Keratinocyte (primary cell): ENCODE results near the gene IL27RA. TPM values are rescaled to one million over a fixed set of nuclear protein-coding genes. Genes with fewer than 3 reads are reported as not detected.

ENCODE experiments used
- DNase-seq: peaks from one replicate; pipeline ENCODE4 v3.0.0-alpha.2; 2011; ENCODE audit warnings: low read depth, missing footprints, low spot score
- FAIRE-seq: peaks from 2 replicates; lab custom pipeline; 2011; peaks lifted over from hg19 to GRCh38; lab: Jason Lieb, UNC
- H2AFZ ChIP-seq: 2 replicates; pipeline ENCODE4 v1.6.0; 2012; ENCODE audit warnings: low read length, control low read depth, inconsistent platforms; ENCODE audit not compliant: control insufficient read depth
- H3K27ac ChIP-seq: 2 replicates; pipeline ENCODE4 v1.5.1; 2011; ENCODE audit warnings: low read length; ENCODE audit not compliant: control insufficient read depth, insufficient read depth
- H3K27me3 ChIP-seq: 3 replicates; pipeline ENCODE4 v1.6.0; 2011; ENCODE audit warnings: low read length; ENCODE audit not compliant: control insufficient read depth, insufficient read depth; ENCODE audit errors: extremely low read depth
- H3K36me3 ChIP-seq, 2 experiments: 2 replicates in 1 of 2; 3 replicates in 1 of 2; pipeline ENCODE4 v1.5.1; 2011; ENCODE audit warnings: low read length in 2 of 2, mild to moderate bottlenecking in 1 of 2; ENCODE audit not compliant: control insufficient read depth in 2 of 2, insufficient read depth in 2 of 2; ENCODE audit errors: extremely low read depth in 1 of 2
- H3K4me1 ChIP-seq: 3 replicates; pipeline ENCODE4 v1.5.1; 2011; ENCODE audit warnings: low read length; ENCODE audit not compliant: control insufficient read depth, insufficient read depth; ENCODE audit errors: extremely low read depth
- H3K4me2 ChIP-seq: 3 replicates; pipeline ENCODE4 v1.6.0; 2011; ENCODE audit warnings: low read depth, low read length; ENCODE audit not compliant: control insufficient read depth, insufficient read depth; ENCODE audit errors: extremely low read depth
- H3K4me3 ChIP-seq, 3 experiments: fragments of 200-600 bp in 1 of 3; sonication (generic) in 1 of 3; 2 replicates in 2 of 3; 3 replicates in 1 of 3; pipeline ENCODE4 v1.5.1; 2011 to 2016; ENCODE audit warnings: low read length in 3 of 3, mild to moderate bottlenecking in 3 of 3, control low read depth in 2 of 3, inconsistent platforms in 1 of 3, low read depth in 1 of 3, mixed read lengths in 1 of 3, mixed run types in 1 of 3, moderate library complexity in 1 of 3; ENCODE audit not compliant: control insufficient read depth in 2 of 3, insufficient read depth in 2 of 3; ENCODE audit errors: extremely low read depth in 1 of 3
- H3K79me2 ChIP-seq: 2 replicates; pipeline ENCODE4 v1.6.0; 2012; ENCODE audit warnings: low read length; ENCODE audit not compliant: control insufficient read depth, insufficient read depth
- H3K9ac ChIP-seq: 3 replicates; pipeline ENCODE4 v1.6.0; 2011; ENCODE audit warnings: low read length; ENCODE audit not compliant: control insufficient read depth, insufficient read depth; ENCODE audit errors: extremely low read depth
- H3K9me1 ChIP-seq: 3 replicates; pipeline ENCODE4 v1.6.0; 2011; ENCODE audit warnings: low read length; ENCODE audit not compliant: control insufficient read depth, insufficient read depth; ENCODE audit errors: extremely low read depth
- H3K9me3 ChIP-seq: 2 replicates; pipeline ENCODE4 v1.5.1; 2012; ENCODE audit warnings: low read depth, low read length; ENCODE audit not compliant: control insufficient read depth
- H4K20me1 ChIP-seq: 3 replicates; pipeline ENCODE4 v1.6.0; 2011; ENCODE audit warnings: low read length; ENCODE audit not compliant: control insufficient read depth, insufficient read depth; ENCODE audit errors: extremely low read depth
- CTCF ChIP-seq, 3 experiments: IDR thresholded peaks in 1 of 3; conservative IDR thresholded peaks in 1 of 3; optimal IDR thresholded peaks in 1 of 3; 2 replicates in 2 of 3; 3 replicates in 1 of 3; pipeline versions ENCODE3 to v1.5.1; 2011; ENCODE audit warnings: low read length in 3 of 3, mild to moderate bottlenecking in 3 of 3, moderate library complexity in 2 of 3, control low read depth in 1 of 3, inconsistent platforms in 1 of 3; ENCODE audit not compliant: insufficient read depth in 2 of 3; ENCODE audit errors: extremely low read depth in 1 of 3
- EZH2 ChIP-seq: IDR thresholded peaks from one replicate; pipeline ENCODE4 v1.6.1; 2012; ENCODE audit warnings: inconsistent platforms, mild to moderate bottlenecking, low read length, moderate library complexity
- dilution Hi-C: fragments of 300-500 bp; cut with MboI; formaldehyde crosslinking; loops from one replicate; pipeline ENCODE4 v1.7.0; 2020; ENCODE audit warnings: low sequenced_read_pairs; ENCODE audit not compliant: extremely low pct_ligation_motif_present
- polyA plus RNA-seq, 5 experiments: library from polyadenylated mRNA; depleted of rRNA in 3 of 5; stranded (reverse) in 3 of 5; stranded (forward) in 1 of 5; unstranded in 1 of 5; fragments of >200 nt; gene quantifications; 1 replicate in 1 of 5; 2 replicates in 3 of 5; 3 replicates in 1 of 5; pipeline versions ENCODE4 v1.2.1 to v1.2.3, GENCODE V29; 2011 to 2012; ENCODE audit warnings: missing spikeins in 2 of 5, low read depth in 1 of 5, low replicate concordance in 1 of 5

IL27RA gene
- polyA plus RNA-seq, 1 donor (not counting 4 experiments of a cell fraction or from before 2014, with no cell fraction given): 2.2 TPM

DNA sequence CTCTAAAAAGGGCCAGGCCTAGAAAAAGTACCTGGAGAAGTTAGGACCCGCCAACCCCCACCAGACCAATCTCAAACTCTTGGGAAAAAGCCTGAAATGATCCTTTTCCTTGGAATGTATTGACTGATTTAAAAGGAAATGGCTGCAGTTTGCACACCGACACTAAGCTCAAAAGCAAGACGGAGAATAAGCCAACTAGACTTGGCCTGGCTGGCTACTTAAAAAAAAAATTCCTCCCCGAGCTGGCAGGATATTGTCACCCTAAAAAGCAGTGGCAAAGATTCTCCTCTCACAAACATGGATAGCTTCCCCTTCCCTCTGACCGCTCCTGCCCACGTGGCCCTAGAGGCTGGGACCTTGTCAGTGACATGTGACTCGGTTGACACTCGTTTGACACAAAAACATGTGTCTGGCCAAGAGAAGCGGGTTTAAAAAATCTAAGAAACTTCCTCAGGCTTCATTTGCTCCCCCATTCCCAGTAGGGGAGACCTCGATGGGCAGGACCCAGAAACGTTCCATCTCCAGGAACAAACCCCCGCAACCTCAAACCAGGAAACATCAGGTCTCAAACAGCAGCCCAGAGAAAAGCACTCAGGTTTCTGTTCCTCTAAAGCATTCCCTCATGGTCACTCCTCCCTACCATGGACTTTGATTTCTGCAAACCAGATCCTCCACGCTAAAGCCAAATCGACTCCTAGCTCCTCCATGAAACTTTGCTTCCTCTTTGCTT, 26.8 kb upstream of the IL27RA start:
- H3K27me3 ChIP-seq: no peaks in the 10 kb centered on the region
- peaks cover 10% of the 10 kb centered on the region for H3K79me2 ChIP-seq
- TF ChIP-seq EZH2: no peak
- no peak for TF ChIP-seq CTCF (optimal IDR thresholded peaks at IDR 0.05 in 1 of 3, IDR thresholded peaks at IDR 0.05 in 1 of 3, conservative IDR thresholded peaks at IDR 0.05 in 1 of 3; ENCODE audit: extremely low read depth in 1 of 3, insufficient read depth in 2 of 3, low read length in 3 of 3)
- H3K9ac ChIP-seq: peak overlapping the region; percentile 5
- dilution Hi-C loops: no loop called here
- no peaks in the 10 kb centered on the region for H4K20me1 ChIP-seq
- H3K27ac ChIP-seq: peak overlapping the region; percentile 7
- no peak for DNase-seq
- H3K4me3 ChIP-seq: peak overlapping the region in 2 of 3 experiments; percentile 18 to 39
- H3K4me1 ChIP-seq: peaks cover 30% of the 10 kb centered on the region
- no peaks in the 10 kb centered on the region for H3K9me1 ChIP-seq
- H3K36me3 ChIP-seq: peaks cover 0 to 2% of the 10 kb centered on the region in 2 experiments
- H3K4me2 ChIP-seq: peak overlapping the region; percentile 55
- peak overlapping the region; percentile 4 for H2AFZ ChIP-seq
- no peaks in the 10 kb centered on the region for H3K9me3 ChIP-seq
- no peak for FAIRE-seq

DNA sequence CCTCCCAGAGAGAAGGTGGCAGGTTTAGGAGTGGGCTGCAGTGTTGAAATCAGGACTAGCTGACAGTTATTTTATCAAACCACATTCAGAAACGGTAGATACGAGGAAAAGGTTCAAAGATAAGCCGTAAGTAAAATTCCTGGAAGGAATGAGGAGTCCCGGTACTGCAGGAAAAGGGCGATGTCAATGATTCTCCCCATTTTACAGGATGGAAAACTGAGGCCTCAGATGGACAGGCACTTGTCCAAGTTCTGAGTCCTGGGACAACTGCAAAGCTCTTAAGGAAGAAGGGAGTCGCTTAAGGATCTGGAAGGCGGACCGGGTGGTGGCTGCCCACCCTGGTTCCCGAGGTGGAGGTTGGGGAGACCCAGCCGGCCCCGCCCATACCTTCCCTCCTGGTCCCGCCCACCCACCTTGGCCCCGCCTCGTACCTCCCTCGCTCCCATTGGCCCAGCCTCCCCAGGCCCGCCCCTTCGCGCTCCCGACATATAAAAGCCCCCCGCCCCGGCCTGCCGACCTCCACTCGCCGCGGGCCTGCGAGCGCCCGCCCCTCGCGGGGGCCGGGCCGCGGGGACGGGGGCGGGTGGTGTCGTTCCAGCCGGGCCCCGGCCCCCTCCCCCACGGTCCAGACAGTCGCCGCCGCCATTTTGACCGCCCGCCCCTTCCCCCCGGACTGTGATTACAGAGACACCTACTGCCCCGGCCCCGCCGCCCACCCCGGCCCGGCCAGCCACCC, 26.0 kb upstream of the IL27RA start:
- DNase-seq (peak; percentile 44), FAIRE-seq (no peak)
- H3K36me3 ChIP-seq: peaks cover 0 to 2% of the 10 kb centered on the region in 2 experiments
- peak overlapping the region; percentile 46 to 75 (median 59) for H3K4me3 ChIP-seq
- no peaks in the 10 kb centered on the region for H3K9me3 ChIP-seq
- H3K9ac ChIP-seq: peak overlapping the region; percentile 97
- no peaks in the 10 kb centered on the region for H3K9me1 ChIP-seq
- H3K27me3 ChIP-seq: no peaks in the 10 kb centered on the region
- no peaks in the 10 kb centered on the region for H4K20me1 ChIP-seq
- dilution Hi-C loops: no loop called here
- TF ChIP-seq EZH2 (no peak), CTCF (optimal IDR thresholded peaks at IDR 0.05 in 1 of 3, IDR thresholded peaks at IDR 0.05 in 1 of 3, conservative IDR thresholded peaks at IDR 0.05 in 1 of 3; ENCODE audit: extremely low read depth in 1 of 3, insufficient read depth in 2 of 3, low read length in 3 of 3) (no peak)
- H3K4me2 ChIP-seq: peak overlapping the region; percentile 55
- peaks cover 6% of the 10 kb centered on the region for H3K79me2 ChIP-seq
- no peak overlapping the region for H2AFZ ChIP-seq
- H3K4me1 ChIP-seq: peaks cover 30% of the 10 kb centered on the region
- peak overlapping the region; percentile 98 for H3K27ac ChIP-seq
